ENCODE measurements around the gene SDK2. TPM values are rescaled to one million over a fixed set of nuclear protein-coding genes. Genes with fewer than 3 reads are reported as not detected.

Gene SDK2
- total RNA-seq, 2 experiments from 2014 or later = 1.4 to 1.6 TPM

GRCh38 chr17:73349647-73350046 is 294.6 kb downstream of the SDK2 start:
- DNase-seq = no peak

GRCh38 chr17:73349138-73349537 is 295.1 kb downstream of the SDK2 start:
- H3K36me3 Mint-ChIP-seq = no peaks in the 10 kb centered on the region
- no peaks in the 10 kb centered on the region for H3K27me3 Mint-ChIP-seq
- no peak overlapping the region for H3K4me3 Mint-ChIP-seq
- no peaks in the 10 kb centered on the region for H3K9me3 Mint-ChIP-seq
- DNase-seq = no peak
- no peak overlapping the region for H3K27ac Mint-ChIP-seq
- H3K4me1 Mint-ChIP-seq = no peaks in the 10 kb centered on the region

More at GRCh38 chr17:73349647-73350046, 294.6 kb downstream of the SDK2 start:
- H3K27ac Mint-ChIP-seq = no peak overlapping the region
- H3K36me3 Mint-ChIP-seq = no peaks in the 10 kb centered on the region
- H3K4me3 Mint-ChIP-seq = no peak overlapping the region
- H3K4me1 Mint-ChIP-seq = no peaks in the 10 kb centered on the region
- H3K27me3 Mint-ChIP-seq = no peaks in the 10 kb centered on the region
- no peaks in the 10 kb centered on the region for H3K9me3 Mint-ChIP-seq

GRCh38 chr17:73348829-73349095 is 295.5 kb downstream of the SDK2 start:
- no peaks in the 10 kb centered on the region for H3K36me3 Mint-ChIP-seq
- no peaks in the 10 kb centered on the region for H3K9me3 Mint-ChIP-seq
- H3K4me1 Mint-ChIP-seq = no peaks in the 10 kb centered on the region
- no peak for DNase-seq
- no peak overlapping the region for H3K27ac Mint-ChIP-seq
- H3K27me3 Mint-ChIP-seq = no peaks in the 10 kb centered on the region
- H3K4me3 Mint-ChIP-seq = no peak overlapping the region

- DNase-seq = no peak
- H3K4me3 Mint-ChIP-seq = no peak overlapping the region
- no peaks in the 10 kb centered on the region for H3K9me3 Mint-ChIP-seq
- no peaks in the 10 kb centered on the region for H3K27me3 Mint-ChIP-seq
- no peak overlapping the region for H3K27ac Mint-ChIP-seq
- no peaks in the 10 kb centered on the region for H3K4me1 Mint-ChIP-seq
- no peaks in the 10 kb centered on the region for H3K36me3 Mint-ChIP-seq
These were observed 296.0 kb downstream of the SDK2 start for GRCh38 chr17:73348018-73348828.

GRCh38 chr17:73347351-73347750 is 296.9 kb downstream of the SDK2 start:
- Mint-ChIP-seq H3K4me3 (no peak overlapping the region), H3K4me1 (no peaks in the 10 kb centered on the region), H3K9me3 (no peaks in the 10 kb centered on the region), H3K27ac (no peak overlapping the region), H3K27me3 (no peaks in the 10 kb centered on the region), H3K36me3 (no peaks in the 10 kb centered on the region)
- DNase-seq = no peak

GRCh38 chr17:73346501-73347162 is 297.6 kb downstream of the SDK2 start:
- Mint-ChIP-seq H3K4me1 (no peaks in the 10 kb centered on the region), H3K4me3 (no peak overlapping the region), H3K27ac (no peak overlapping the region), H3K36me3 (no peaks in the 10 kb centered on the region), H3K27me3 (no peaks in the 10 kb centered on the region), H3K9me3 (no peaks in the 10 kb centered on the region)
- DNase-seq = no peak

- H3K4me3 Mint-ChIP-seq = no peak overlapping the region
- no peaks in the 10 kb centered on the region for H3K36me3 Mint-ChIP-seq
- H3K4me1 Mint-ChIP-seq = no peaks in the 10 kb centered on the region
- no peak overlapping the region for H3K27ac Mint-ChIP-seq
- no peaks in the 10 kb centered on the region for H3K27me3 Mint-ChIP-seq
- DNase-seq = no peak
- H3K9me3 Mint-ChIP-seq = no peaks in the 10 kb centered on the region
These were observed 300.3 kb downstream of the SDK2 start for GRCh38 chr17:73343739-73344454.

GRCh38 chr17:73343168-73343634 is 301.0 kb downstream of the SDK2 start:
- H3K4me1 Mint-ChIP-seq = no peaks in the 10 kb centered on the region
- no peaks in the 10 kb centered on the region for H3K9me3 Mint-ChIP-seq
- no peaks in the 10 kb centered on the region for H3K27me3 Mint-ChIP-seq

GRCh38 chr17:73342541-73343167 is 301.6 kb downstream of the SDK2 start:
- H3K27ac Mint-ChIP-seq = no peak overlapping the region
- no peaks in the 10 kb centered on the region for H3K9me3 Mint-ChIP-seq
- no peaks in the 10 kb centered on the region for H3K4me1 Mint-ChIP-seq
- H3K27me3 Mint-ChIP-seq = no peaks in the 10 kb centered on the region
- DNase-seq = no peak
- H3K4me3 Mint-ChIP-seq = no peak overlapping the region
- no peaks in the 10 kb centered on the region for H3K36me3 Mint-ChIP-seq

More at GRCh38 chr17:73343168-73343634, 301.0 kb downstream of the SDK2 start:
- Mint-ChIP-seq H3K4me3 (no peak overlapping the region), H3K36me3 (no peaks in the 10 kb centered on the region), H3K27ac (no peak overlapping the region)
- DNase-seq = no peak

GRCh38 chr17:73342050-73342522 is 302.2 kb downstream of the SDK2 start:
- no peak overlapping the region for H3K4me3 Mint-ChIP-seq
- H3K9me3 Mint-ChIP-seq = no peaks in the 10 kb centered on the region
- no peaks in the 10 kb centered on the region for H3K36me3 Mint-ChIP-seq
- H3K4me1 Mint-ChIP-seq = no peaks in the 10 kb centered on the region
- H3K27me3 Mint-ChIP-seq = no peaks in the 10 kb centered on the region
- no peak for DNase-seq
- H3K27ac Mint-ChIP-seq = no peak overlapping the region

GRCh38 chr17:73341350-73342049 is 302.7 kb downstream of the SDK2 start:
- Mint-ChIP-seq H3K27ac (no peak overlapping the region), H3K36me3 (no peaks in the 10 kb centered on the region), H3K4me3 (no peak overlapping the region), H3K4me1 (no peaks in the 10 kb centered on the region), H3K27me3 (no peaks in the 10 kb centered on the region), H3K9me3 (no peaks in the 10 kb centered on the region)
- DNase-seq = no peak

- Mint-ChIP-seq H3K27me3 (no peaks in the 10 kb centered on the region), H3K4me3 (no peak overlapping the region), H3K27ac (no peak overlapping the region), H3K9me3 (no peaks in the 10 kb centered on the region), H3K4me1 (no peaks in the 10 kb centered on the region), H3K36me3 (no peaks in the 10 kb centered on the region)
- no peak for DNase-seq
These were observed 304.1 kb downstream of the SDK2 start for GRCh38 chr17:73340093-73340596.

- no peaks in the 10 kb centered on the region for H3K9me3 Mint-ChIP-seq
- no peak for DNase-seq
- H3K27ac Mint-ChIP-seq = no peak overlapping the region
- no peaks in the 10 kb centered on the region for H3K36me3 Mint-ChIP-seq
- no peaks in the 10 kb centered on the region for H3K27me3 Mint-ChIP-seq
- H3K4me3 Mint-ChIP-seq = no peak overlapping the region
- H3K4me1 Mint-ChIP-seq = no peaks in the 10 kb centered on the region
These were observed 305.6 kb downstream of the SDK2 start for GRCh38 chr17:73338566-73339197.

GRCh38 chr17:73338050-73338521 is 306.2 kb downstream of the SDK2 start:
- no peaks in the 10 kb centered on the region for H3K36me3 Mint-ChIP-seq

More at GRCh38 chr17:73338050-73338521, 306.2 kb downstream of the SDK2 start:
- Mint-ChIP-seq H3K4me3 (no peak overlapping the region), H3K27ac (no peak overlapping the region), H3K27me3 (no peaks in the 10 kb centered on the region), H3K4me1 (no peaks in the 10 kb centered on the region), H3K9me3 (no peaks in the 10 kb centered on the region)
- DNase-seq = no peak

Data from activated naive CD8-positive, alpha-beta T cell treated with anti-CD3 and anti-CD28 coated beads for 36 hours (primary cell).